NCI-H1694 treated with DMSO at 0.1 percent for 48 hours (cell line): ENCODE measurements around the gene ATP7B.
"Not testable (repeated sequence)": the region's sequence is repeated elsewhere in the genome, so short reads cannot be mapped to it uniquely, and the experiment has no call there.

Experiments
- DNase-seq: peaks from one replicate; lab custom pipeline; 2025; lab: John Stamatoyannopoulos, UW

The ATP7B gene

GRCh38 chr13:52010890-52011631 lies at the start of gene ATP7B:
Gene ATP7B (minus strand): TSS chr13:52011450. CDS start chr13:52011337, 113 bp downstream.
- DNase-seq = no peak

- DNase-seq = no peak
These were observed 42.2 kb upstream of the ATP7B start for GRCh38 chr13:52053460-52053859.

- DNase-seq = no peak
These were observed 40.1 kb upstream of the ATP7B start for GRCh38 chr13:52051400-52051799.

GRCh38 chr13:52048516-52048915 lies 37.3 kb upstream of the ATP7B start:
- no peak for DNase-seq

- no peak for DNase-seq
These were observed 36.2 kb upstream of the ATP7B start for GRCh38 chr13:52047463-52047862.

GRCh38 chr13:52043675-52044074 lies 32.4 kb upstream of the ATP7B start:
- DNase-seq = no peak

GRCh38 chr13:52036037-52036436 lies 24.8 kb upstream of the ATP7B start:
- DNase-seq = no peak

- no peak for DNase-seq
These were observed 23.5 kb upstream of the ATP7B start for GRCh38 chr13:52034616-52035226.

GRCh38 chr13:52033039-52033438 lies 21.8 kb upstream of the ATP7B start:
- no peak for DNase-seq

GRCh38 chr13:52030401-52030800 lies 19.2 kb upstream of the ATP7B start:
- DNase-seq = not testable (repeated sequence)

- DNase-seq = no peak
These were observed 18.3 kb upstream of the ATP7B start for GRCh38 chr13:52029569-52029968.

GRCh38 chr13:52027832-52028231 lies 16.6 kb upstream of the ATP7B start:
- no peak for DNase-seq

GRCh38 chr13:52026246-52026626 lies 15.0 kb upstream of the ATP7B start:
- no peak for DNase-seq

- no peak for DNase-seq
These were observed 14.4 kb upstream of the ATP7B start for GRCh38 chr13:52025475-52026245.

- no peak for DNase-seq
These were observed 13.2 kb upstream of the ATP7B start, which contains the start of gene UTP14C for GRCh38 chr13:52024481-52024880. Gene UTP14C (plus strand): TSS chr13:52024691. CDS start chr13:52028805, 4,114 bp downstream.

GRCh38 chr13:52022356-52022755 lies 11.1 kb upstream of the ATP7B start:
- no peak for DNase-seq

GRCh38 chr13:52020191-52020590 lies 8.9 kb upstream of the ATP7B start:
- DNase-seq = no peak

GRCh38 chr13:52016296-52016695 lies 5.0 kb upstream of the ATP7B start:
- DNase-seq = no peak

GRCh38 chr13:52012512-52012836 lies 1.2 kb upstream of the ATP7B start:
- no peak for DNase-seq

- DNase-seq = peak; percentile 96
These were observed 622 bp upstream of the ATP7B start, which contains the start of gene ALG11 for GRCh38 chr13:52011632-52012511. Gene ALG11 (plus strand): TSS chr13:52012398. CDS start chr13:52012419, 21 bp downstream.

- no peak for DNase-seq
These were observed 1.3 kb downstream of the ATP7B start for GRCh38 chr13:52009946-52010345.
